Activated CD4-positive, CD25-positive, alpha-beta regulatory T cell treated with anti-CD3 and anti-CD28 coated beads, Interleukin-2, amount 50 U/mL, for 72 hours (primary cell): ENCODE results near the gene STARD8.
"Not testable (repeated sequence)": the region's sequence is repeated elsewhere in the genome, so short reads cannot be mapped to it uniquely, and the experiment has no call there.

Experiments
- DNase-seq: peaks from one replicate; pipeline ENCODE4 v3.0.0; 2021

The STARD8 gene, protein sequence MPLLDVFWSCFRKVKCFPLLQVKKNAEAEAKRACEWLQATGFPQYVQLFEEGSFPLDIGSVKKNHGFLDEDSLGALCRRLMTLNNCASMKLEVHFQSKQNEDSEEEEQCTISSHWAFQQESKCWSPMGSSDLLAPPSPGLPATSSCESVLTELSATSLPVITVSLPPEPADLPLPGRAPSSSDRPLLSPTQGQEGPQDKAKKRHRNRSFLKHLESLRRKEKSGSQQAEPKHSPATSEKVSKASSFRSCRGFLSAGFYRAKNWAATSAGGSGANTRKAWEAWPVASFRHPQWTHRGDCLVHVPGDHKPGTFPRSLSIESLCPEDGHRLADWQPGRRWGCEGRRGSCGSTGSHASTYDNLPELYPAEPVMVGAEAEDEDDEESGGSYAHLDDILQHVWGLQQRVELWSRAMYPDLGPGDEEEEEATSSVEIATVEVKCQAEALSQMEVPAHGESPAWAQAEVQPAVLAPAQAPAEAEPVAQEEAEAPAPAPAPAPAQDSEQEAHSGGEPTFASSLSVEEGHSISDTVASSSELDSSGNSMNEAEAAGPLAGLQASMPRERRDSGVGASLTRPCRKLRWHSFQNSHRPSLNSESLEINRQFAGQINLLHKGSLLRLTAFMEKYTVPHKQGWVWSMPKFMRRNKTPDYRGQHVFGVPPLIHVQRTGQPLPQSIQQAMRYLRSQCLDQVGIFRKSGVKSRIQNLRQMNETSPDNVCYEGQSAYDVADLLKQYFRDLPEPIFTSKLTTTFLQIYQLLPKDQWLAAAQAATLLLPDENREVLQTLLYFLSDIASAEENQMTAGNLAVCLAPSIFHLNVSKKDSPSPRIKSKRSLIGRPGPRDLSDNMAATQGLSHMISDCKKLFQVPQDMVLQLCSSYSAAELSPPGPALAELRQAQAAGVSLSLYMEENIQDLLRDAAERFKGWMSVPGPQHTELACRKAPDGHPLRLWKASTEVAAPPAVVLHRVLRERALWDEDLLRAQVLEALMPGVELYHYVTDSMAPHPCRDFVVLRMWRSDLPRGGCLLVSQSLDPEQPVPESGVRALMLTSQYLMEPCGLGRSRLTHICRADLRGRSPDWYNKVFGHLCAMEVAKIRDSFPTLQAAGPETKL

DNA sequence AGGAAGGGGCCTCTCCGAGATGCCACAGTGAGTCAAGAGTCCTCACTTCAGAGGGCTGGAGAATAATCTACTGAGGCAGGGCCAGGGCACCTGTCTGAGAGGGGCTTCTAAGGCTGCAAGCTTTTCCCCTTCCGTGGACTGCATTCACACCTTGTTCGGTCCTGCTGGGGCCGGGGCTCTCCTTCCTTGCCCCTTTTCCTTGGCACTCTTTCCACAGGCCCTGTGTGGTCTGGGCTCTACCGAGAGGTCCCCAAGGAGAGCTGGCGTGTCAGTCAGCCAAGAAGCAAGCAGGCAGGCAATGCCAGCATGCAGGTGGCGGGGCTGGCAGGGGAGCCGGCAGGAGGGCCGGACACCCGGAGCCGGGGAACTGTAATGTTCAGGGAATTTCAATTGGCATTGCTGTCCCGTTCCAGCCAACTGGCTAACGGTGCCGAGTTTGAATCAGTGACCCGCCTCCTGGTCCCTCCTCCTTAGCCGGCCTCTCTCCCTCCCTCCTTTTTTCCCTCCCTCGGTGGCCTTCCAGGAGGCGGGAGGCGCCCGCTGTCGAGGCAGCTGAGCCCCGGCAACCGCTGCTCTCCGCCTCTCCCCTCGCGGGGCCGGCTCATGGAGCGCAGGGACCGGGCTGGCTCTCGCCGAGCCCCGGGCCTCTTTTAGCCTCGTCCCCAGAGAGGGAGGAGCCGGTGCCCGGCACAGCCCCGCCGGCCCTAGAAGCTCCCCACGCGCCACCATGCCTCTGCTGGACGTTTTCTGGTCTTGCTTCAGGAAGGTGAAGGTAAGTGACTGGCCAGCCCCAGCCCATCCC, at the start of gene STARD8:
Gene STARD8 (plus strand): TSS at position 511 of the 802 bp plus-strand sequence. CDS start 217 bp downstream, at position 728.
- no peak for DNase-seq

DNA sequence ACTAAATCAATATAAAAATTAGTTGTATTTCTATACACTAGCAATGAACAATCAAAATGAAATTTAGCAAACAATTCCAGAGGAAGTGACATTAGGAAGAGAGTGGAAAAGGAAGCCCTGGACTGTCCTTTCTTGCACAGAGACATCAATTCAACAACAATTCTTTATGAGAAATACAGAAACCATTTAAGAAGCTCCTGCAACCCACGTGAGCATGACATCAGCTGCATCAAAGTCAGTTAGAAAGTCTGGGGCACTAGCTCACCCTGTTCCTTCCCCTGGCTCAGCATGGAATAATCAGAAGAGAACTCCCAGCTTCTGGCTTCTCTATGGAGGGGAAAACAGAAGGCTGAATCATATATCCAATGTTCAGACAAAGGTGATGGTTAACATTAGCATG, 48.6 kb upstream of the STARD8 start:
- DNase-seq, result no peak

DNA sequence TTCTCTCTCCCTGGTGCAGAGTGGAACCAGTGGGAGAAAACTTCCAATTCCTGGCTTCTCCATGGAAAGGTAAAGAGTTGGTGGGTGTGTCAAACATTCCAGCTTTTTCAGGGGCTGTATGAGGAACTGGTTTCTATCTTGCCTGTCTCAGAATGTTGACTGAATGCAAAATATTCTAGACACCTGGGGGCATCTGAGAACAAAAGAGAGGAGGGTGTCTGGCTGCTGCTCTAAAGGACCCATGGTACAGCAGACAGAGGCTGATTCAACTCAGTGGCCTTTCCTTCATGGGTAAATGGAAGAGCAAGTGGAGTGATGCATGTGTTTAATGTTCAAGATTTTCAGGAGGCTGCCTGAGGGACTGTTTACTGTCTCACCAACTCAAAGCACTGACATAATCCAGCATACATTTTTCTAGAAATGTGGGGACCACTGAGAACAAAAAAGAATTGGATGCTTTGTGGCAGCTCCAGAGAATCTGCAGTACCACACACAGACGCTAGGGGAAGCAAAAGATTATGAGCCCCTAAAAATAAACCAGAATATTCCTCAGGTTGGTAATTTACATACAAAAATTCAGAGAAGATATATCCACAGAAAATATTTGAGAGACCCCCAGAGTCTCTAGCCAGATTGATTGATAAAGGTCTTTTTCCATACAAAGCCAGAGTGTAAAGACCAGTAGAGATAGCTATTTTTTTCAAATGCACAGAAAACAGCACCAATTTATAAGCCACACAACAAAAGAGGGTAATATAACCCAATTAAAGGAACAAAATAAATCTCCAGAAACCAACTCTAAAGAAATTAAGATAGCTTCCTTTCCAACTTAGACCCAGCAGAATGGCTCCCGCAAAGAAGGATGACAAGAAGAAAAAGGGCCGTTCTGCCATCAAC, 48.0 kb upstream of the STARD8 start:
- no peak for DNase-seq

DNA sequence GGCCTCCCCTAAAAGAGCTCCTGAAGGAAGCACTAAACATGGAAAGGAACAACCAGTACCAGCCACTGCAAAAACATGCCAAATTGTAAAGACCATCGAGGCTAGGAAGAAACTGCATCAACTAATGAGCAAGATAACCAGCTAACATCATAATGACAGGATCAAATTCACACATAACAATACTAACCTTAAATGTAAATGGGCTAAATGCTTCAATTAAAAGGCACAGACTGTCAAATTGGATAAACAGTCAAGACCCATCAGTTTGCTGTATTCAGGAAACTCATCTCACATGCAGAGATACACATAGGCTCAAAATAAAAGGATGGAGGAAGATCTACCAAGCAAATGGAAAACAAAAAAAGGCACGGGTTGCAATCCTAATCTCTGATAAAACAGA, 43.2 kb upstream of the STARD8 start:
- not testable (repeated sequence) for DNase-seq

DNA sequence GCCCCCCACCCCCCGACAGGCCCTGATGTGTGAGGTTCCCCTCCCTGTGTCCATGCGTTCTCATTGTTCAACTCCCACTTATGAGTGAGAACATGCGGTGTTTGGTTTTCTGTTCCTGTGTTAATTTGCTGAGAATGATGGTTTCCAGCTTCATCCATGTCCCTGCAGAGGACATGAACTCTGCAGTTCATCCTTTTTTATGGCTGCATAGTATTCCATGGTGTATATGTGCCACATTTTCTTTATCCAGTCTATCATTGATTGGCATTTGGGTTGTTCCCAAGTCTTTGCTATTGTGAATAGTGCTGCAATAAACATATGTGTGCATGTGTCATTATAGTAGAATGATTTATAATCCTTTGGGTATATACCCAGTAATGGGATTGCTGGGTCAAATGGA, 32.7 kb upstream of the STARD8 start:
- DNase-seq, result not testable (repeated sequence)

DNA sequence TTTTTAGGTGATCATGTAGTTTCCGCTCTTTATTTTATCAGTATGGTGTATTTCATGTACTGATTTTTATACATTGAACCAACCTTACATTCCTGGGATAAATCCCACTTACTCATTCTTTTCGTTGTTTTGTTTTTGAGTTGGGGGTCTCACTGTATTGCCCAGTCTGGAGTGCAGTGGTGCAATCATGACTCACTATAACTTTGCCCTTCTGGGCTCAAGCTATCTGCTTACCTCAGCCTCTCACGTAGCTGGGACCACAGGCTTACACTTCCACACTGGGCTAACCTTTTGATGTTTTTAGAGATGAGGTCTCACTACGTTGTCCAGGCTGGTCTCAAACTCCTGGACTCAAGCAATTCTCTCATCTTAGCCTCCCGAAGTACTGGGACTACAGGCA, 19.5 kb upstream of the STARD8 start:
- no peak for DNase-seq

DNA sequence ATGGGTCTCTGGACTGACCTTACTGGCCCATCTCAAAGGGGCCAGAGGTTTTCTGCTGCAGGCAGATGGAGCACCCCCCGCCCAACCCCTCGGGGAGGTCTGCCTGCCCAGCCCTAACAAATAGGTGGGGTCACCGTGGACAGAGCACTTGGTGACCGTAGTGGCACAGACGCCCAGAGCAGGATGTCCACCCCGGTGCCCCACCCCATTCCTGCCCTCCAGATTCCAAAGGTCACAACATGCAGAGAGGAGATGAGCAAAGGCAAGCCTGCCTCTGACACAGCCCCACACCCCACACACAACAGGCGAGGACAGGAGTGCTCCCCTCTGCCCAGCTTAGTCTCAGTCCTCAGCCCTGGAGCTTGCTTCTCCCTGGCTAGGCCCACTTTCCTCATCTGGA, 17.5 kb upstream of the STARD8 start:
- not testable (repeated sequence) for DNase-seq

DNA sequence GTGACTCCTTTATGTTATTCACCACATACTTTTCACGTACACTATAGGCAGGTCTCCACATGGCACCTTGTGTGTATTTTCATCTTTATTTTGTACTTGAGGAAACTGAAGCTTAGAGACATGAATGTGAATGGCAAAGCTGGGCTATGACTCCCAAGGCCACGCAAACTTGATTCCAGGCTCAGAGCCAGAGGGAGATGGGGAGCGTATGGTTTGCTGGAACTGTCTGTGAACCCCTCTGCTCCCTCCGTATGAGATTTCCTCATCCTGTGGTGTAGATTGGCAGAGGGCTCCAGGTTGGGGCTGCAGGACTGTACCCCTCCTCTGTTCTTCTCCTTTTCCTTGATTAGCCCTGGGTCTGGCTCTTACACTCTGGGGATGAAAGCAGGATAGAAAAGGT, 16.1 kb upstream of the STARD8 start:
- DNase-seq, result no peak

DNA sequence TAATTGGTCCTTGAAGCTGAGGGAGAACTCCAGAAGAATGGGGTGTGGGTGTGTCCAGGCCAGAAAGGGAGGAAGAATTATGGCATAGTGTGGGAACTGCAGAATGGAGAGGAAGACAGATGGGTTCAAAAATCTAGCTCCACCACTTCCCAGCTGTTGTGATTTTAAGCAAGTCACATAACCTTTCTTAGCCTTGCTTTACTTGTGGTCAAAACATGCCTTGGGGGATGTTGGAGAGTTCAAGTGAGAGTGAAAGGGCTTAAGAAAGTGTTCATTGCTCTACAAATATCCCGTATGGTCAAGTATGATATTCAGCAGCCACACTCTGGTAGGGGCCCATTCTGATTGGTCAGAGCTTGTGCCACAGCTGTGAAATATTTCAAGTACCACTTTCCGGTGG, 15.0 kb upstream of the STARD8 start:
- no peak for DNase-seq

DNA sequence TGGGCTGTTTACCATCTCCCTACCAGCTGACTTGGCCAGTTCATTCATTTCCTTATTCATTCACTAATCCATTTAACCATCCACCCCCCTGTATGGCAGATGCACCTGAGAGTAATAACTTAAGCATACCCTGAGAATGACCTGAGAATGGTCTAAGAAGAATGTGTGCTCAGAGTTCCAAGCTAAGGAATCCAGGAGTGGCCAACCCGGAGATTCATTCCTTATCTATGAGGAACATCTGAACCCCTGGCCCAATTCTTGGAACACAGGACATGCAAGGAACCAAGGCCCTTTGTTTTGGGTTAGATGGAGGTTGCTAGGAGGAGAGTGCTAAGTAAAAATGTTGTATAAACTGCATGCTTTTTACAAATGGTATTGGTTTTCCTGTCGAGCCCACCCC, 13.5 kb upstream of the STARD8 start:
- DNase-seq, result no peak

DNA sequence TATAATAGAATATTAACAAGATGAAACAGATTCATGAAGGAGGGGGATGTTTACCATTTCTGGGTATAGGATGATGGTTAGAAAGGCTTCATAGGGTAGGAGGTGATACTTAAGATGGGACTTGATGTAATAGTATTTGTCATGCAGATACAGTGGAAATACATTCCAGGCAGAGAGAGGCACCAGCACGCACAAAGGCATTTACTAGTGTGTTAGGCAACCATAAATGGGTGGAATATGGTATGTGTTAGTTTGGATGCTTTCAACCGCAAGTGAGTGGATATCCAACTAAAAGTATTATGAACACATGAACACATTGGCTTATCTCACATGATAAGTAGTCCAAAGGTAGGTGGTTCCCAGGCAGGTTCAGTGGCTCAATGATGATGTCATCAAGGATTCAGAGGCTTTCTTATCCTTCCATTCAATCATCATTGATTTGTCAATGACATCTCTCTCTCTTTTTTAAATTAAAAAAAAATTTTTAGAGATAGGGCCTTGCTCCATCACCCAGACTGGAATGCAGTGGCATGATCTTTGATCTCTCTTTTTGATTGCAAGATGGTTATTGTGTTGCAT, 12.7 kb upstream of the STARD8 start:
- DNase-seq, result no peak

DNA sequence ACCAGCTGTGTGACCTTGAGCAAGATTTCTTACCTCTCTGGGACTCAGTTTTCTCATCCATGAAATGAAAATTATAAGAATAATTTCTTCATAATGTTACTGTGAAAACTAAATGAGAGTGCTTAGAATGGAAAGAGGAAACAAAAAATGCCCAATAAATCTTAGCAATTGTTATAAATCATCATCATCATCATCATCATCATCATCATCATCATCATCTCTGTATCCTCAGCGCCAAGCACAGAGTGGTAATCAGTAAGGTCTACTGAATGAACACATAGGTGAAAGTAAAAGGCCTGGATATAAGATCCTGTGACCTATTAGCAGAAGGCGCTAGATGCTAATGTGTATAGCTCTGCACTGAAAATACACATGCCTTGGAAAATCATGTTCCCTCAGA, 6.8 kb upstream of the STARD8 start:
- no peak for DNase-seq

DNA sequence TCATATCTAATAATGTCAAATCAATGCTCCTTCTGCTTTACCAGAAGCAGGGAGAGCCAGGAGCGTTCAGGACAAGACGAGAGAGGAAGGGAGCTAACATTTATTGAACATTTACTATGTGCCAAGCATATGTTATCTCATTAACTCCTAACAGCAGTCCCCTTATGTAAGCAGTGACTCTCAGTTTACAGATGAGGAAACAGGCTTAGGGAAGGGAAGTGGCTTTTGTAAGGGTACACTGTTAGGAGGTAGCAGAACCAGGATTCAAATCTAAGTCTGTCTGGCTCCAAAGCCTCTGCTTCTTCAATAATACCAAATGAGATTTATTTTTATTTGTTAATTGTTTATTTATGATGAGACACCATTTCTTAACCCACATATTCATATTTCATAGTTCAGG, 2.6 kb upstream of the STARD8 start:
- no peak for DNase-seq

DNA sequence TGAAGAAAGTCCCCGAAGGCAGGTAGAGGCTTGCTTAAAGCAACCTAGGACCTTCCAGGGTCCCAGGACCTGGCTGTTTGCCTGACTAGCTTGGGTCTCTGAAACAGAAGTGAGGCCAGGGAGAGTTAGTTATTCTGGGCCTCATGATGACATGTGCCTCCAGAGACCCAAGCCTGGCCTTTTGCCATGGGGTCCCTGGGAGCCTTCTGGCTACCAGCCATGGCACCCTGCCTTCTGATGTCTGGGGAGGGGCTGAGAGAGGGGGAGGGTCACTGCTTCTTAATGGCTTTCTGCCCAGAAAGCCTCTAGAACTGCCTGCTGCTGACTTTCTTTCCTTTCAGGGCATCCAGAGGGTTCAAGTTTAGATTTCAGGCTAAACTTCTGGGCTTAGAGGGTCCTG, 1.0 kb upstream of the STARD8 start:
- DNase-seq, result no peak

DNA sequence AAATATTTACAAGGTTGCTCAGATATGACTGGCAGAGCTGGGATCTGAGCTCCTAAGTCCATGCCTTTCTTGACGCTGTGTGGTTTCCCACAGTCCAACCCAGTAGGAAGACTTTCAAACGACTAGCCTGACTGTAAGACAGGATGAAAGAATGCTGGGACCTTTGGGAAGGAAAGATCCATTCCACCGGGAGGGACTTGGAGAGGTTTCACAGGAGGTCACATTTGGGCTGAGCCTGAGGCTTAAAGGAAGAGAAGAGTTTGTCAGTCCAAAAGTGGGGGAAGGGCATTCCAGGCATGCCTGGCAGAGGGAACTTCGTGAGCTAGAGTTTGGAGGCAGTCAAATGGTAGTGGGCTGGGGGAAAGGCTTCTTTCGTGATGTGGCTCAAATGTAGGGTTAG, 1.5 kb downstream of the STARD8 start:
- DNase-seq, result no peak

DNA sequence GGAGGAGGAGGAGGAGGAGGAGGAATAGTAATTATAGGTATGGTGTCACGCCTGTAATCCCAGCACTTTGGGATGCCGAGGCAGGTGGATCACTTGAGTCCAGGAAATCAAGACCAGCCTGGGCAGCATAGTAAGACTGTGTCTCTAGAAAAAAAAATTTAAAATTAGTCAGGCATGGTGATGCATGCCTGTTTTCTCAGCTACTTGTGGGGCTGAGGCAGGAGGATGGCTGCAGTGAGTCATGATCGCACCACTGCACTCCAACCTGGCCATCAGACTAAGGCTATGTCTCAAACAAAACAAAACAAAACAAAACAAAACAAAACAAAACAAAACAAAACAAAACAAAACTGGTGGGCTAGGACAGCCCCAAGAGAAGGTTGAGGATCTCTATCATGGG, 3.0 kb downstream of the STARD8 start:
- DNase-seq, result no peak

DNA sequence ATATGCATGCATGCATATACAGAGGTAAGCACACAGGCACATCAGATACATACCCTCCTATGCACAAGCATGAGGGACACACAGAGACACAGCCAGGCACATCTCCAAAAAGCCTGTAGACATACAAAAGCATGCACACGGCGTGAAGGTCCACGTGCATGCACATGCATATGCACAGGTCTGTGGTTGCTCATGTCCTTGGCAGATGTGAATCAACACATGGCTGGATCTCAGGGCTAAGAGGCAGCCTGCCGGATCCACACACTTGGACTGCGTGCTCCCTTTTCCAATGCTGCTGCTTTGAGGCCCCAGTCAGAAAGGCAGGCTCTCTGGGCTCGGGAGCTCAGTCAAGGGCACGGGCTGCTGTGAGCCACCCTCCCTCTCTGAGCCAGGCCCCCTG, 3.6 kb downstream of the STARD8 start:
- DNase-seq, result no peak

DNA sequence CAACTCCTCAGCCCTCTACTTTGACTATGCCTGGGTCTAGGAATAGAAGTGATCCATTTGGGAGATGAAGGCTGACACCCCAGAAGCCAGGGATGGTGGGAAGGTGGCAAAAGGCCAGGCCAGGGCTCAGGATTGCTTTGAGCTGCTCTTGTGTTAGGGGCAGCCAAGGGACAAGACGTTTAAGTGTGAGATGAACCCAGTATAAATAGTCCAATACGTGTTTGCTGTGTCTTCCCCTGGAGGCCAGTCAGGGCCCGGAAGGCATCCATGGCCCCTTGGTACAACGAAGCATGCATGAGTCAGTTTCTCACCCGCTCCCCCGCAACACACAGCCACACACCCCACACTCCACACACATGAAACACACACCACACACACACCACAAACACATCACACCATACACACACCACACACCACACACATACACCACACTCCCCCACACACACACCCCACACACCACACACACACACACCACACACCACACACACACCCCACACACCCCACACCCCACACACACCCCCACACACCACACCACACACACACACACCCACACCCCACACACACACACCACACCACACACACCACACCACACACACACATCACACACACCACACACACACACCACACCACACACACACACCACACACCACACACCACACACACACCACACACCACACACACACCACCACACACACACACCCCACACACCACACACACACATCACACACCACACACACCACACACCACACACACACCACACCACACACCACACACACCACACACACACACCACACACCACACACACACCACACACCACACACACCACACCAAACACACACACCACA, 5.1 kb downstream of the STARD8 start:
- no peak for DNase-seq

DNA sequence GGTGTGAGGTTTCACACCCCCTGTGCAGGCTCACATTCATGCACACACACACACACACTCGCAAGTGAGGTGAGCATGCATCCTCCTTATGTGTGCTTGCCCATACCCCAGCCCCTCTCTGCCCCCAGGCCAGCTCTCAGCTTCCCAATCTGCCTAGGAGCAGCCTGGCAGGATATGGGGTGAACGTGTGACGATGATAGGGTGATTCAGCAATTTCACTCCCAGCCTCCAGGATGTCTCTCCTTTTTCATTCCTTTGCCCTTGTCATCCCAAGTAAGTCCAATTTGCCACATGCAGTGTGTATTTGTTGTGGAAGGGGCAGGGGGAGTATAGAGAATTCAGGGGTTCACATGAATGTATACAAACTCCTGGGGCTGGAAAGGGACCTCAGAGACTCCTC, 7.2 kb downstream of the STARD8 start:
- DNase-seq, result no peak

DNA sequence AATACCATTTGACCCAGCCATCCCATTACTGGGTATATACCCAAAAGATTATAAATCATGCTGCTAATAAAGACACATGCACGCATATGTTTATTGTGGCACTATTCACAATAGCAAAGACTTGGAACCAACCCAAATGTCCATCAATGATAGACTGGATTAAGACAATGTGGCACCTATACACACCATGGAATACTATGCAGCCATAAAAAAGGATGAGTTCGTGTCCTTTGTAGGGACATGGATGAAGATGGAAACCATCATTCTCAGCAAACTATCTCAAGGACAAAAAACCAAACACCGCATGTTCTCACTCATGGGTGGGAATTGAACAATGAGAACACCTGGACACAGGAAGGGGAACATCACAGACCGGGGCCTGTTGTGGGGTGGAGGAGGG, 9.0 kb downstream of the STARD8 start:
- not testable (repeated sequence) for DNase-seq
